BE2C (cell line): ENCODE measurements around the gene MAGOH.
A peak's percentile ranks its signal among the peaks of the same experiment; 100 is the strongest.

Source experiments
- DNase-seq: peaks from one replicate; pipeline ENCODE4 v3.0.0-alpha.2; 2020
- H3K27me3 ChIP-seq: fragments of 250-450 bp; sonication (Bioruptor Pico); 2 replicates; pipeline ENCODE4 v1.5.1; 2020; ENCODE audit warnings: mild to moderate bottlenecking
- H3K36me3 ChIP-seq: fragments of 250-450 bp; sonication (Bioruptor Pico); 2 replicates; pipeline ENCODE4 v1.5.1; 2020; ENCODE audit warnings: mild to moderate bottlenecking
- H3K4me1 ChIP-seq: fragments of 250-450 bp; sonication (Bioruptor Pico); 2 replicates; pipeline ENCODE4 v1.5.1; 2020
- H3K4me3 ChIP-seq: 2 replicates; pipeline ENCODE4 v1.5.1; 2011; ENCODE audit warnings: low read depth, low read length
- H3K9me3 ChIP-seq: fragments of 250-450 bp; sonication (Bioruptor Pico); 2 replicates; pipeline ENCODE4 v1.5.1; 2020
- TF ChIP-seq, protein P1 (sequence below): IDR thresholded peaks from 2 replicates; pipeline ENCODE4 v1.5.1; 2012; ENCODE audit warnings: mild to moderate bottlenecking, low read depth, low read length

The MAGOH gene

DNA sequence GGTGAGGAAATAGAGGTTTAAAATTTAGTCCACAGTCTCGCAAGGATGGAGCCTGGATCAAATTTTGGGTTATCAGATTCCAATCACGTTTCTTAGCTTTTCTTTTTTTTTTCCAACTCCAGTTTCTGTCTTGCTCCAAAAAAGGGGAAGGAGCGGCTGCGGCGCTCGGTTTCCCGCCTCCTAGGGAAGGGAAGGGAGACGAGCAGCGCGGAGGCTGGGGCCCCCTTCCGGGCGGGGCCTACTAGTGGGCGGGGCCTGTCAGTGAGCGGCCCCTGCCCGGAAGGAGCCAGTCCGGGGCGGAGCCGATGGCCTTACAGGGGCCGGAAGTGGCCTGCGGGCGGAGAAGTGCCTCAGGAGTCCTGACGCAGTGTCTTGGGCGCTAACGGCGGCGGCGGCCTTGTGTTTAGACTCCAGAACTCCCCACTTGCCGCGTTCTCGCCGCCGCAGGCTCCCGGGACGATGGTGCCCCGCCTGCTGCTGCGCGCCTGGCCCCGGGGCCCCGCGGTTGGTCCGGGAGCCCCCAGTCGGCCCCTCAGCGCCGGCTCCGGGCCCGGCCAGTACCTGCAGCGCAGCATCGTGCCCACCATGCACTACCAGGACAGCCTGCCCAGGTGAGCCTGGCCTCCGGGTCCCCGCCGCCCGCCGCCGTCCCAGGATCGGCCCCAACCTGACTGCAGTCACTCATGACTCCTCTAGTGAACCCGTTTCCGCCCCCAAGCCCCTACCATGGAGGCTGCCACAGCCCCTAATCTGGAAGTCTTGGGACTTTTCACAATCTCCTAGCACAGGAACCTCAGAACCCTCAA is 41.6 kb downstream of the MAGOH start, which contains the start of gene CPT2:
CPT2 (plus strand) TSS at position 340 of the 806 bp plus-strand sequence; CDS start at position 460, 120 bp downstream.
- Histone ChIP-seq H3K36me3 (no peaks in the 10 kb centered on the region), H3K9me3 (no peaks in the 10 kb centered on the region), H3K27me3 (no peaks in the 10 kb centered on the region), H3K4me1 (no peaks in the 10 kb centered on the region), H3K4me3 (peak within 1 kb of the TSS; percentile 63)
- TF ChIP-seq, protein P1, sequence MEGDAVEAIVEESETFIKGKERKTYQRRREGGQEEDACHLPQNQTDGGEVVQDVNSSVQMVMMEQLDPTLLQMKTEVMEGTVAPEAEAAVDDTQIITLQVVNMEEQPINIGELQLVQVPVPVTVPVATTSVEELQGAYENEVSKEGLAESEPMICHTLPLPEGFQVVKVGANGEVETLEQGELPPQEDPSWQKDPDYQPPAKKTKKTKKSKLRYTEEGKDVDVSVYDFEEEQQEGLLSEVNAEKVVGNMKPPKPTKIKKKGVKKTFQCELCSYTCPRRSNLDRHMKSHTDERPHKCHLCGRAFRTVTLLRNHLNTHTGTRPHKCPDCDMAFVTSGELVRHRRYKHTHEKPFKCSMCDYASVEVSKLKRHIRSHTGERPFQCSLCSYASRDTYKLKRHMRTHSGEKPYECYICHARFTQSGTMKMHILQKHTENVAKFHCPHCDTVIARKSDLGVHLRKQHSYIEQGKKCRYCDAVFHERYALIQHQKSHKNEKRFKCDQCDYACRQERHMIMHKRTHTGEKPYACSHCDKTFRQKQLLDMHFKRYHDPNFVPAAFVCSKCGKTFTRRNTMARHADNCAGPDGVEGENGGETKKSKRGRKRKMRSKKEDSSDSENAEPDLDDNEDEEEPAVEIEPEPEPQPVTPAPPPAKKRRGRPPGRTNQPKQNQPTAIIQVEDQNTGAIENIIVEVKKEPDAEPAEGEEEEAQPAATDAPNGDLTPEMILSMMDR: no peak
- peak; percentile 89 for DNase-seq

DNA sequence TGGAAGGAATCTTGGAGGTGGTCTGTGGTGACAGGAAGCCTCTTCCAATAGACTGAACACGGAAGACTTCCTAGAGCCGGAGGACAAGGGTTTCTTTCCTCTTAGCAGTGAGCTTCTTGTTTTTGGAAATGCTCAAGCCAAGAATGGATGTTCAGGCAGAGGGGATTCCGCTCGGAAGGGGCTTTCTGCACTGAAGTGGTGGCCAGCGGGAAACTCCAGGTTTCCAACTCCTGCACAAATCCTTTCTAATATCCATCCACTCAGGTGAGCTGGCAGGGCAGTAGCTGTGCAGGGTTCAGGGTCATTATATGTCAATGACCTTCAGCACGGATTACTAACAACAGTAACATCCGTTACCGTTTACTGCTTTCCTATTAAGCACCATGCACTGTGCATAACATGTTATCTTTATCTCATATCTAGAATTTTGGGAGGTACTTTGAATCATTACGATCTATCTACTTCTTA is 42.3 kb downstream of the MAGOH start:
- Histone ChIP-seq H3K4me3 (peak overlapping the region; percentile 63), H3K27me3 (no peaks in the 10 kb centered on the region), H3K36me3 (no peaks in the 10 kb centered on the region), H3K4me1 (no peaks in the 10 kb centered on the region), H3K9me3 (no peaks in the 10 kb centered on the region)
- TF ChIP-seq, protein P1: no peak
- no peak for DNase-seq

DNA sequence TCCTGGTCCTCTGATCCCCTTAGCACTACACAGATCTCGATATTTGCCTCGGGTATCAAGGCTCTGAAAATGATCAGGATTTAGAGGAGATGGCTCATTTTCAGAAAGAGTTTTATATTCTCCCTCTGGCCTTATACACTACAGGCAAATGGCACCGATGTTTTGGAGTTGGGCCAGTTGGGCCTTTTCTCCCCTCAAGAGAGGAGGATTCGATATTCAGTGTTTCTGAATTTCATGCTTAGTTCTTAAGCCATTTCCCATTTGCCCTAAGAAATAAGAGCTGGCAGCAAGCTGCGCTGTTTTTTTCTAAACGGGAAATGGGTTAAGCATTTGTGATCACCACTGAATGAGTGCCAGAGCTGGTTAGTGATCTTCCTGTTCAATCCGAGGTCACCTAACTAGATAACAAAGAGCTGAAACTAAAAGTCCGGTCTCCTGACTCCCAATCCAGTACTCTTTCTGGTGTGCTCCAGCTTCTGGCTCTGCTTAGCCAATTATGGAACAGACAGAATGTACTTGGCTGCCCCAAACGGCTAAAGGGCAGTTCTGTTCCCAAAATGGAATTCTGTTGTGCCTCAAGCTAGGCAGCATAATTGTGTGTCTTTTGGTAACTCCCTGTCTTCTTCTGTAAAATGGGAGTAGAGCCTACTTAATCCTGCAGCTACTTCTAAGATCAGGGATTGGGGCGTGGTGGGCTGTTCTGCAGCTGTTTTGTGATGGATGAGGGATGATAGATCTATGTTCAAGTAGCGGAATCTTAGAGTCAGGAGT is 42.9 kb downstream of the MAGOH start:
- Histone ChIP-seq H3K4me3 (no peak overlapping the region), H3K9me3 (no peaks in the 10 kb centered on the region), H3K4me1 (no peaks in the 10 kb centered on the region), H3K36me3 (no peaks in the 10 kb centered on the region), H3K27me3 (no peaks in the 10 kb centered on the region)
- TF ChIP-seq, protein P1: no peak
- no peak for DNase-seq

DNA sequence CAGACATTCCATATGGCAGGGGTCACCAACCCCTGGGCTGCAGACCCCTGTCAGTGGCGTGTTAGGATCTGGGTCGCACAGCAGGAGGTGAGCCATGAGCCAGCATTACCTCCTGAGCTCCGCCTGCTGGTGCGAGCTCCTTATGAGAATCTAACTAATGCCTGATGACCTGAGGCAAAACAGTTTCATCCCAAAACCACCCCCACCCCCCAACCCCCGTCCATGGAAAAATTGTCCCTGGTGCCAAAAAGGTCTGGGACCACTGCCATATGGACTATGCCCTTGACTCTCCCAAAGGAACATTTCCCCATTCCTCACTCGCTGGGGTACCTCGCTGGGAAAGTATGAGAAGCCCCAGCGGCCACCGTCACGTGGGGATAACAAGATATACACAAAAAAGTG is 48.1 kb downstream of the MAGOH start:
- TF ChIP-seq, protein P1: no peak
- Histone ChIP-seq H3K27me3 (no peaks in the 10 kb centered on the region), H3K4me1 (no peaks in the 10 kb centered on the region), H3K4me3 (no peak overlapping the region), H3K36me3 (no peaks in the 10 kb centered on the region), H3K9me3 (no peaks in the 10 kb centered on the region)
- DNase-seq: no peak

DNA sequence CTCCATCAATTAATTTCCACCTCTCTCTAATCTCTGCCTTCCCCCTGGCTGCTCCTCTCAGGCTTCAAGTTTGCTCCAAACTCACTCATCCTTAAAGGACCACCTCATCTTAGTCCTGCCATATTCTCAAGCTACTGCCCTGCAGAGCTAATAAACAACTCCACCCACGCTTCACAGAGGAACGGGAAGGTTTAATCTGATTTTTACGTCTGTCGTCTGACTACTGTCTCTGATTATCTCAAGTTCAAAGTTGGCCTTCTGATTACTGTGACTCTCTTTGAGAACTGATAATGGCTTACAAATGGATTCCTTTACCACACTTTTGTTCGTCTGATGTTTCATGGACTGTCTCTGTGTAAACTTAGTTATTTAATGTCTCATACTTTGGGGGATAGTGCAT is 49.3 kb downstream of the MAGOH start:
- no peak for DNase-seq
- H3K9me3 ChIP-seq: no peaks in the 10 kb centered on the region

More for the DNA sequence above, 49.3 kb downstream of the MAGOH start:
- Histone ChIP-seq H3K27me3 (no peaks in the 10 kb centered on the region), H3K4me3 (no peak overlapping the region), H3K4me1 (no peaks in the 10 kb centered on the region), H3K36me3 (no peaks in the 10 kb centered on the region)
- TF ChIP-seq, protein P1: no peak
